SK-N-SH treated with all-trans-retinoic acid at 6 μM for 48 hours (cell line): ENCODE measurements around the gene SMAD3.
"Not testable (repeated sequence)": the region's sequence is repeated elsewhere in the genome, so short reads cannot be mapped to it uniquely, and the experiment has no call there.

Experiments
- ATAC-seq: fragments of 200-7000 bp; cut with Tn5 transposase; 3 replicates; pipeline ENCODE4 v1.9.1; 2020; ENCODE audit warnings: mild to moderate bottlenecking, moderate library complexity
- ARNTL ChIP-seq: fragments of 450-650 bp; formaldehyde crosslinking; IDR thresholded peaks from 2 replicates; pipeline ENCODE4 v1.5.0; 2020; ENCODE audit warnings: low read depth, mild to moderate bottlenecking, moderate library complexity, borderline replicate concordance
- BACH2 ChIP-seq: fragments of 250-450 bp; sonication (Bioruptor Pico); IDR thresholded peaks from 2 replicates; pipeline ENCODE4 v1.9.0; 2021; ENCODE audit warnings: mild to moderate bottlenecking, borderline replicate concordance
- CSDC2 ChIP-seq: fragments of 250-450 bp; sonication (Bioruptor Pico); IDR thresholded peaks from 2 replicates; pipeline ENCODE4 v1.5.0; 2020; ENCODE audit warnings: mild to moderate bottlenecking, moderate library complexity
- ESRRG ChIP-seq: fragments of 250-450 bp; sonication (Bioruptor Pico); IDR thresholded peaks from 2 replicates; pipeline ENCODE4 v1.6.1; 2021; ENCODE audit warnings: mild to moderate bottlenecking
- GLIS3 ChIP-seq: fragments of 250-450 bp; sonication (Bioruptor Pico); IDR thresholded peaks from 2 replicates; pipeline ENCODE4 v1.5.0; 2020; ENCODE audit warnings: mild to moderate bottlenecking, moderate library complexity
- ISL1 ChIP-seq: fragments of 250-450 bp; sonication (Bioruptor Pico); IDR thresholded peaks from 2 replicates; pipeline ENCODE4 v2.1.2; 2022; ENCODE audit warnings: mild to moderate bottlenecking, moderate library complexity
- OSR1 ChIP-seq: fragments of 250-450 bp; sonication (Bioruptor Pico); IDR thresholded peaks from 2 replicates; pipeline ENCODE4 v1.8.0; 2022; ENCODE audit warnings: moderate library complexity, mild to moderate bottlenecking, inconsistent platforms
- PPARA ChIP-seq: fragments of 250-450 bp; sonication (Bioruptor Pico); IDR thresholded peaks from 2 replicates; pipeline ENCODE4 v1.5.0; 2020; ENCODE audit warnings: mild to moderate bottlenecking, borderline replicate concordance
- RARB ChIP-seq: fragments of 250-450 bp; sonication (Bioruptor Pico); IDR thresholded peaks from 2 replicates; pipeline ENCODE4 v1.8.0; 2021; ENCODE audit warnings: mild to moderate bottlenecking, moderate library complexity
- SNAI2 ChIP-seq: fragments of 250-450 bp; sonication (Bioruptor Pico); IDR thresholded peaks from 2 replicates; pipeline ENCODE4 v1.5.0; 2020; ENCODE audit warnings: mild to moderate bottlenecking, moderate library complexity
- TOX ChIP-seq: fragments of 250-450 bp; sonication (Bioruptor Pico); IDR thresholded peaks from 2 replicates; pipeline ENCODE4 v1.8.0; 2021; ENCODE audit warnings: mild to moderate bottlenecking, moderate library complexity, borderline replicate concordance
- ZFP3 ChIP-seq: fragments of 250-450 bp; sonication (Bioruptor Pico); IDR thresholded peaks from 2 replicates; pipeline ENCODE4 v1.5.0; 2020; ENCODE audit warnings: mild to moderate bottlenecking, moderate library complexity
- ZFP30 ChIP-seq: fragments of 450-650 bp; formaldehyde crosslinking; IDR thresholded peaks from 2 replicates; pipeline ENCODE4 v1.5.0; 2022; ENCODE audit warnings: mild to moderate bottlenecking, moderate library complexity
- ZNF565 ChIP-seq: fragments of 450-650 bp; formaldehyde crosslinking; conservative IDR thresholded peaks from 2 replicates; pipeline ENCODE4 v1.5.0; 2020; ENCODE audit warnings: low read depth, mild to moderate bottlenecking, moderate library complexity
- ZNF70 ChIP-seq: fragments of 450-650 bp; formaldehyde crosslinking; IDR thresholded peaks from 2 replicates; pipeline ENCODE4 v1.5.0; 2020; ENCODE audit warnings: mild to moderate bottlenecking, moderate library complexity
- ZNF8 ChIP-seq: fragments of 450-650 bp; formaldehyde crosslinking; IDR thresholded peaks from 2 replicates; pipeline ENCODE4 v1.5.0; 2020; ENCODE audit warnings: mild to moderate bottlenecking, moderate library complexity
- TF ChIP-seq, protein P1 (sequence below): fragments of 250-450 bp; sonication (Bioruptor Pico); IDR thresholded peaks from 2 replicates; pipeline ENCODE4 v1.5.1; 2021; ENCODE audit warnings: mild to moderate bottlenecking, moderate library complexity
- TF ChIP-seq, protein P2 (sequence below): fragments of 250-450 bp; sonication (Bioruptor Pico); IDR thresholded peaks from 2 replicates; pipeline ENCODE4 v1.8.0; 2021; ENCODE audit warnings: low read depth, mild to moderate bottlenecking, moderate library complexity, borderline replicate concordance
- TF ChIP-seq, protein P3 (sequence below): fragments of 250-450 bp; sonication (Bioruptor Pico); IDR thresholded peaks from 2 replicates; pipeline ENCODE4 v1.8.0; 2020; ENCODE audit warnings: mild to moderate bottlenecking, moderate library complexity, borderline replicate concordance
- TF ChIP-seq, protein P4 (sequence below): fragments of 250-450 bp; sonication (Bioruptor Pico); IDR thresholded peaks from 2 replicates; pipeline ENCODE4 v1.5.0; 2020; ENCODE audit warnings: mild to moderate bottlenecking, moderate library complexity

Gene SMAD3

DNA sequence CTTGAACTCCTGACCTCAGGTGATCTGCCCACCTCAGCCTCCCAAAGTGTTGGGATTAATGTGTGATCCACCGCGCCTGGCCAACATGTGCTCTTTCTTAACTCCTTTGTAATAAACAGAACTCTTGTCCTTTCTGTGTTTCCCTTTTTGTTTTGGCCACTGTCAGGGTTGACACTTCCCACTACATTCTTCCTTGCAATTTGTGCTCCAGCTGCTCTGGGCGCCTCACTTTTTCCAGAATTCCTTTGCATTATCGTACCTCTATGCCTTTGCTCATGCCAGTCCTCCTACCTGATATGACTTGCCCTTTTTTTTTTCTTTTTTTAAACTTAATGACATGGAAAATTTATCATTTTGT lies 38.8 kb upstream of the SMAD3 start:
- no peak for TF ChIP-seq SNAI2 (CRISPR knock-in tag)
- TF ChIP-seq, all 23 proteins: peak for 0
- ATAC-seq = no peak

DNA sequence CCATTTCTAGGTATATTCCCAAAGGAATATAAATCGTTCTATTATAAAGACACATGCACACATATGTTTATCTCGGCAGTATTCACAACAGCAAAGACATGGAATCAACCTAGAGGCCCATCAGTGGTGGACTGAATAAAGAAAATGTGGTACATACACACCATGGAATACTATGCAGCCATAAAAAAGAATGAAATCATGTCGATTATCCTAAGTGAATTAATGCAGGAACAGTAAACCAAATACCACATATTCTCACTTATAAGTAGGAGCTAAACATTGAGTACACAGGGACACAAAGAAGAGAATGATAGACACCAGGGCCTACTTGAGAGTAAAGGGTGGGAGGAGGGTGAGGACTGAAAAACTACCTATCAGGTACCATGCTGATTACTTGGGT lies 37.0 kb upstream of the SMAD3 start:
- not testable (repeated sequence) for ATAC-seq

DNA sequence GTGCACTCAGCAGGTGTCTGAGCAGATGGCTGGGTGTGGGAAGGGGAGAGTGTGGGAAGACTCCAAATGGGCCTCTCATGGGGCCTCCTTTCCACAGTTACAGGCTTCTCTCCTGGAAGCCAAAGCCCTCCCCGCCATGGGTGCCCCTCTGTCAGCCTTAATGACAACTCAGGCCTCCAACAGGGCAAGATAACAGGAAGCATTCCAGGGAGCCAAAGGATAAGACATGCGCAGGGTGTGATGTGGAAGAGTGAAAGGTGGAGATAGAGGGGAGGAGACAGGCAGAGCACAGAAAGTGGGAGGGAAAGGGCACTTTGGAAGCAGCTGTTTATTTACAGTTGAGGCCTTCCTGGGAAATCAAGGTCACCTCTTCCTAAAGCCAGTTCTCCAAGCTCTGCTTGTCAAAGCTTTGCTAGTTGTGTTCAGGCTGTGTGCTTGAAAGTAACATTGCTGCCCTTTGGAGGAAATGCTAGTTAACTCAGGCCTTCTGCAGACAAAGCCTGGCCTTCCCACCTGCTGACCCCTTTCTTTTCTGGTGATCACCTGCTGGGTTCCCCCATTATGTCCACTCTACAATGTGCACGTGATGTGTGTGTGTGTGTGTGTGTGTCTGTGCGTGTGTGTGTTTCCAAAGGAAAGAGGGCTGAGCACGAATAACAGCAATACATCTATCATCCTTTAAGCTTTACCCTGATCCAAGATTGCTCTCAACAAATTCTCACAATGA lies 35.2 kb upstream of the SMAD3 start:
- TF ChIP-seq PPARA (no peak), OSR1 (no peak), ZNF565 (no peak)
- no peak for ATAC-seq

DNA sequence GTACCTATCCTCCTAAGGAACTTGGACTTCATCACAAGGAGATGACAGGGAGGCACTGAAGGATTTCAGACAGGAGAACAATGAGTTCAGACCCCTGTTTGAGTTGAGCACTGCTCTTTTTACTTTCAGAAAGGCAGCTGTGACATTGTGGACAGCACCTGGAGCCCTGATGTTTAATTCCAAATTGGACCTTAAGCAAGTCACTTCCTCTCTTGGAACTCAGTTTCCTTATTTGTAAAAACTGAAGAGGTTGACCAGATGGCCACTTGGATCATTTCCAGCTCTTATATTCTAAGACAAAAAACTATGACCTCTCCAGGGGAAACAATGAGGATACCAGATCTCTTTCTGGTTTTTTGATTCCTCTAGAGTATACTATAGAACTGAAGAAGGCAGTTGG lies 34.1 kb upstream of the SMAD3 start:
- TF ChIP-seq ZNF565 (no peak), OSR1 (no peak), ZNF8 (CRISPR knock-in tag) (no peak), ZFP30 (no peak), ZNF70 (no peak), RARB (CRISPR knock-in tag) (no peak), BACH2 (CRISPR knock-in tag) (no peak), ISL1 (CRISPR knock-in tag) (no peak), ESRRG (no peak), TOX (CRISPR knock-in tag) (no peak)
- TF ChIP-seq, protein P1, sequence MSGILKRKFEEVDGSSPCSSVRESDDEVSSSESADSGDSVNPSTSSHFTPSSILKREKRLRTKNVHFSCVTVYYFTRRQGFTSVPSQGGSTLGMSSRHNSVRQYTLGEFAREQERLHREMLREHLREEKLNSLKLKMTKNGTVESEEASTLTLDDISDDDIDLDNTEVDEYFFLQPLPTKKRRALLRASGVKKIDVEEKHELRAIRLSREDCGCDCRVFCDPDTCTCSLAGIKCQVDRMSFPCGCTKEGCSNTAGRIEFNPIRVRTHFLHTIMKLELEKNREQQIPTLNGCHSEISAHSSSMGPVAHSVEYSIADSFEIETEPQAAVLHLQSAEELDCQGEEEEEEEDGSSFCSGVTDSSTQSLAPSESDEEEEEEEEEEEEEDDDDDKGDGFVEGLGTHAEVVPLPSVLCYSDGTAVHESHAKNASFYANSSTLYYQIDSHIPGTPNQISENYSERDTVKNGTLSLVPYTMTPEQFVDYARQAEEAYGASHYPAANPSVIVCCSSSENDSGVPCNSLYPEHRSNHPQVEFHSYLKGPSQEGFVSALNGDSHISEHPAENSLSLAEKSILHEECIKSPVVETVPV (CRISPR knock-in tag) = no peak
- TF ChIP-seq, protein P2, sequence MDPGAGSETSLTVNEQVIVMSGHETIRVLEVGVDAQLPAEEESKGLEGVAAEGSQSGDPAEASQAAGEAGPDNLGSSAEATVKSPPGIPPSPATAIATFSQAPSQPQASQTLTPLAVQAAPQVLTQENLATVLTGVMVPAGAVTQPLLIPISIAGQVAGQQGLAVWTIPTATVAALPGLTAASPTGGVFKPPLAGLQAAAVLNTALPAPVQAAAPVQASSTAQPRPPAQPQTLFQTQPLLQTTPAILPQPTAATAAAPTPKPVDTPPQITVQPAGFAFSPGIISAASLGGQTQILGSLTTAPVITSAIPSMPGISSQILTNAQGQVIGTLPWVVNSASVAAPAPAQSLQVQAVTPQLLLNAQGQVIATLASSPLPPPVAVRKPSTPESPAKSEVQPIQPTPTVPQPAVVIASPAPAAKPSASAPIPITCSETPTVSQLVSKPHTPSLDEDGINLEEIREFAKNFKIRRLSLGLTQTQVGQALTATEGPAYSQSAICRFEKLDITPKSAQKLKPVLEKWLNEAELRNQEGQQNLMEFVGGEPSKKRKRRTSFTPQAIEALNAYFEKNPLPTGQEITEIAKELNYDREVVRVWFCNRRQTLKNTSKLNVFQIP (CRISPR knock-in tag) = no peak
- TF ChIP-seq, all 23 proteins: peak for 0
- ATAC-seq = no peak

DNA sequence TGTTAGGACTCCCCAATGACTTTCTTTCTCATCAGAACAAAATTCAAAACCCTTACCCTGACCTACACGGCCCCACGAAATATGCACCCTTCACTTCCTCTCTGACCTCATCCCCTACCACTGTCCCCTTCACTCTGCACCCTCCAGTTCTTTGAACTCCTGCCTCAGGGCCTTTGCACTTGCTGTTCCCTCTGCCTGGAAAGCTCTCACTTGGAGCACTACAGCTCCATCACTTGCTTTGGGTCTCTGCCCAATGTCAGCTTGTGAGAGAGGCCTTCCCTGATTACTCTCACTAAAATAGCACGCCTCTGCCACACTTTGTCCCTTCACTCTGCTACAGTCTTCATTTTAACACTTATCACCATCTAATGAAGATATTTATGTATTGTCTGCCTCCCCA lies 32.8 kb upstream of the SMAD3 start:
- no peak for ATAC-seq
- TF ChIP-seq SNAI2 (CRISPR knock-in tag) (no peak), ZFP30 (no peak)
- TF ChIP-seq, all 23 proteins: peak for 0

DNA sequence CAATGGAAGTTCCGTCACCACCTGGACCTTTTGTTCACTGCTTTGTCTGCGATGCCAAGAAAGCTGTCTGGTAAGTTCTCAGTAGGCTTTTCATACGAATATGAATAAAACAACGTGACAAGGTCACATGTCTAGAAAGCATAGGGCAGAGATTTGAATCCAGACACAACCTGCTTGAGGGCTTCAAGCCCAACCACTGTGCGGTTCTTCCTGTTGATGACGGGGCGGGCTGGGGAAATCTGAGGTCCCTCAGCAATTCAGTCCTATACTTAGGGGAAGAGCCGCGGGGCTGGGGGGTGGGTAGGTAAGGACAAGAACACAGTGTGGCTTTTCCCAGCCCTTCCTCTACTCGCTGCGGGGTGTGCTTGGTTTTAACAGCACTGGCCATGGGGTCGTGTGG lies 32.4 kb upstream of the SMAD3 start:
- no peak for TF ChIP-seq ZFP3 (CRISPR knock-in tag)
- TF ChIP-seq, protein P3, sequence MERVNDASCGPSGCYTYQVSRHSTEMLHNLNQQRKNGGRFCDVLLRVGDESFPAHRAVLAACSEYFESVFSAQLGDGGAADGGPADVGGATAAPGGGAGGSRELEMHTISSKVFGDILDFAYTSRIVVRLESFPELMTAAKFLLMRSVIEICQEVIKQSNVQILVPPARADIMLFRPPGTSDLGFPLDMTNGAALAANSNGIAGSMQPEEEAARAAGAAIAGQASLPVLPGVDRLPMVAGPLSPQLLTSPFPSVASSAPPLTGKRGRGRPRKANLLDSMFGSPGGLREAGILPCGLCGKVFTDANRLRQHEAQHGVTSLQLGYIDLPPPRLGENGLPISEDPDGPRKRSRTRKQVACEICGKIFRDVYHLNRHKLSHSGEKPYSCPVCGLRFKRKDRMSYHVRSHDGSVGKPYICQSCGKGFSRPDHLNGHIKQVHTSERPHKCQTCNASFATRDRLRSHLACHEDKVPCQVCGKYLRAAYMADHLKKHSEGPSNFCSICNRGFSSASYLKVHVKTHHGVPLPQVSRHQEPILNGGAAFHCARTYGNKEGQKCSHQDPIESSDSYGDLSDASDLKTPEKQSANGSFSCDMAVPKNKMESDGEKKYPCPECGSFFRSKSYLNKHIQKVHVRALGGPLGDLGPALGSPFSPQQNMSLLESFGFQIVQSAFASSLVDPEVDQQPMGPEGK = no peak
- TF ChIP-seq CSDC2 = no peak
- TF ChIP-seq ARNTL = no peak
- TF ChIP-seq, protein P4, sequence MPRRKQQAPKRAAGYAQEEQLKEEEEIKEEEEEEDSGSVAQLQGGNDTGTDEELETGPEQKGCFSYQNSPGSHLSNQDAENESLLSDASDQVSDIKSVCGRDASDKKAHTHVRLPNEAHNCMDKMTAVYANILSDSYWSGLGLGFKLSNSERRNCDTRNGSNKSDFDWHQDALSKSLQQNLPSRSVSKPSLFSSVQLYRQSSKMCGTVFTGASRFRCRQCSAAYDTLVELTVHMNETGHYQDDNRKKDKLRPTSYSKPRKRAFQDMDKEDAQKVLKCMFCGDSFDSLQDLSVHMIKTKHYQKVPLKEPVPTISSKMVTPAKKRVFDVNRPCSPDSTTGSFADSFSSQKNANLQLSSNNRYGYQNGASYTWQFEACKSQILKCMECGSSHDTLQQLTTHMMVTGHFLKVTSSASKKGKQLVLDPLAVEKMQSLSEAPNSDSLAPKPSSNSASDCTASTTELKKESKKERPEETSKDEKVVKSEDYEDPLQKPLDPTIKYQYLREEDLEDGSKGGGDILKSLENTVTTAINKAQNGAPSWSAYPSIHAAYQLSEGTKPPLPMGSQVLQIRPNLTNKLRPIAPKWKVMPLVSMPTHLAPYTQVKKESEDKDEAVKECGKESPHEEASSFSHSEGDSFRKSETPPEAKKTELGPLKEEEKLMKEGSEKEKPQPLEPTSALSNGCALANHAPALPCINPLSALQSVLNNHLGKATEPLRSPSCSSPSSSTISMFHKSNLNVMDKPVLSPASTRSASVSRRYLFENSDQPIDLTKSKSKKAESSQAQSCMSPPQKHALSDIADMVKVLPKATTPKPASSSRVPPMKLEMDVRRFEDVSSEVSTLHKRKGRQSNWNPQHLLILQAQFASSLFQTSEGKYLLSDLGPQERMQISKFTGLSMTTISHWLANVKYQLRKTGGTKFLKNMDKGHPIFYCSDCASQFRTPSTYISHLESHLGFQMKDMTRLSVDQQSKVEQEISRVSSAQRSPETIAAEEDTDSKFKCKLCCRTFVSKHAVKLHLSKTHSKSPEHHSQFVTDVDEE (CRISPR knock-in tag) = no peak
- TF ChIP-seq GLIS3 (CRISPR knock-in tag) = no peak
- no peak for TF ChIP-seq ESRRG
- TF ChIP-seq BACH2 (CRISPR knock-in tag) = no peak
- TF ChIP-seq ISL1 (CRISPR knock-in tag) = no peak
- TF ChIP-seq PPARA = no peak
- no peak for TF ChIP-seq ZFP30
- no peak for TF ChIP-seq SNAI2 (CRISPR knock-in tag)
- TF ChIP-seq ZNF8 (CRISPR knock-in tag) = no peak
- TF ChIP-seq, protein P1 (CRISPR knock-in tag) = no peak
- TF ChIP-seq OSR1 = no peak
- no peak for TF ChIP-seq ZNF70
- TF ChIP-seq, all 23 proteins: peak for 0
- ATAC-seq = no peak
